Astrocyte of the spinal cord (primary cell): Measurements from ENCODE around the gene TMEM213.
"Not testable (repeated sequence)": the region's sequence is repeated elsewhere in the genome, so short reads cannot be mapped to it uniquely, and the experiment has no call there.

Experiments used
- DNase-seq: peaks from one replicate; pipeline ENCODE4 v3.0.0; 2011; ENCODE audit warnings: low read depth, low spot score
- H3K4me3 ChIP-seq: 2 replicates; pipeline ENCODE4 v1.5.1; 2011; ENCODE audit warnings: low read depth, mild to moderate bottlenecking, low read length, moderate library complexity
- in situ Hi-C: cut with HindIII; loops from 2 replicates; pipeline ENCODE4 v1.10.0; 2017; ENCODE audit warnings: low sequenced_read_pairs
- TF ChIP-seq, protein P1 (sequence below): IDR thresholded peaks from 2 replicates; pipeline ENCODE4 v1.5.1; 2012; ENCODE audit warnings: low read depth, mild to moderate bottlenecking, low read length, inconsistent platforms

The TMEM213 gene

DNA sequence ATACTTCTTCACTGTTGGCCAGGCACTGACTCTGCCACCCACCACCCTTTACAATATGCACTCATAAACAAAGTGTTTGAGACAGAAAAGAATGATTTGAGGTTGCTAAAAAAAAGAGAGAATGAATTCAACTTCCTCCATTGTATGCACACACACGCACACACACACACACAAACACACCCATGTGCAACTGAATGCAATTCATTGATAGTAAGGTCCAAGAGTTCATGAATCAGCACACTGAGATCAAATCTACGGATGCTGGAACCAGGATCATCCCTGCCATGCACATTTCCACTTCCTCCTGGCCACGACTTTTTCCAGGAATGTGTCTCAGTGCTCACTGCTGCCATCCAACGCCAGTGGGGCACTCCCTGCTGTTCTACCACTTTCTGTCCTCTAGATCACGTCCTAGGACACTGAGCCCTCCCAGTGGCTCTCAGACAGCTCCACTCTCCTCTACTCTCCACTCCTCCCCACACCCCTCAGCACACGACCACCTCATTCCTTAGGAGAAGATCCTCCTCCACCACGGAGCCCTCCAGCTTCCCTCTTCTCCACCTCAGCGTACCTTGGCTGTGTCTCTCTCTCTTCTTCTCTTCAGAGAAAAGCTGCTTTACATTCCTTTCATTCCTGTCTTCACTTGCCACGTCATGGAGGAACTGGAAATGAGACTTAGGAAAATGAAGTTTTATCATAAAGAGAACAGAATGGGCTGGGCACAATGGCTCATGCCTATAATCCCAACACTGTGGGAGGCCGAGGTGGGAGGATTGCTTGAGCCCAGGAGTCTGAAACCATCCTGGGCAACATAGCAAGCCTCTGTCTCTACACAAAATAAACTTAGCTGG lies 12.0 kb upstream of the TMEM213 start:
- DNase-seq = no peak
- in situ Hi-C loops = no loop called here
- TF ChIP-seq, protein P1, sequence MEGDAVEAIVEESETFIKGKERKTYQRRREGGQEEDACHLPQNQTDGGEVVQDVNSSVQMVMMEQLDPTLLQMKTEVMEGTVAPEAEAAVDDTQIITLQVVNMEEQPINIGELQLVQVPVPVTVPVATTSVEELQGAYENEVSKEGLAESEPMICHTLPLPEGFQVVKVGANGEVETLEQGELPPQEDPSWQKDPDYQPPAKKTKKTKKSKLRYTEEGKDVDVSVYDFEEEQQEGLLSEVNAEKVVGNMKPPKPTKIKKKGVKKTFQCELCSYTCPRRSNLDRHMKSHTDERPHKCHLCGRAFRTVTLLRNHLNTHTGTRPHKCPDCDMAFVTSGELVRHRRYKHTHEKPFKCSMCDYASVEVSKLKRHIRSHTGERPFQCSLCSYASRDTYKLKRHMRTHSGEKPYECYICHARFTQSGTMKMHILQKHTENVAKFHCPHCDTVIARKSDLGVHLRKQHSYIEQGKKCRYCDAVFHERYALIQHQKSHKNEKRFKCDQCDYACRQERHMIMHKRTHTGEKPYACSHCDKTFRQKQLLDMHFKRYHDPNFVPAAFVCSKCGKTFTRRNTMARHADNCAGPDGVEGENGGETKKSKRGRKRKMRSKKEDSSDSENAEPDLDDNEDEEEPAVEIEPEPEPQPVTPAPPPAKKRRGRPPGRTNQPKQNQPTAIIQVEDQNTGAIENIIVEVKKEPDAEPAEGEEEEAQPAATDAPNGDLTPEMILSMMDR = no peak
- no peak overlapping the region for H3K4me3 ChIP-seq

DNA sequence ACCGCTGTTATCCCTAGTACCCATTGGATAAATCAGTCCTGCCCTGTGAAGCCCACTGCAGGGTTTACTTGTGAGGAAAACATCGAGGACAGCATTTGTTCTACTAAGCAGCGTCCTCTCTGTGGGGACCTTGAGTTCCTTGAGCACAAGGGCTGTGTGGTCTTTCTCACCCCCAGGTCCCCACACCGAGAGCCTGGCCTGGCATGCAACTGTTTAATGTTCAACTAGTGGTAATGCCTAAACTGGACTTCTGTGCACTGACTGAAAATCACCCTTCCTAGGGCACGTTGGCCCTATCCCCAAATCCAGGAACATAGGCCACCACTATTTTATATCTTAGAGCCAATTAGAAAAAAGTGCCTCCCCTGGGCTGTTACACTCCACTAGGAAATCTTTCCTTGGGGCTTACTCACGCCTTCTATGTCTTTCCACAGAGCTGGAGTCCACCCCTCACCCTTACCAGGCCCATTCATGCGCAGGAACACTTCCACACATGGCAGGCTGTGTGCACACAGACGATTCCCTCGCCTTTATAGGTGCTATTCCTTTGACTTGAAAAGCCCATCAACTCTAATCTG lies 1.7 kb upstream of the TMEM213 start:
- H3K4me3 ChIP-seq = no peak overlapping the region
- DNase-seq = no peak
- TF ChIP-seq, protein P1 = no peak
- in situ Hi-C loops = no loop called here

DNA sequence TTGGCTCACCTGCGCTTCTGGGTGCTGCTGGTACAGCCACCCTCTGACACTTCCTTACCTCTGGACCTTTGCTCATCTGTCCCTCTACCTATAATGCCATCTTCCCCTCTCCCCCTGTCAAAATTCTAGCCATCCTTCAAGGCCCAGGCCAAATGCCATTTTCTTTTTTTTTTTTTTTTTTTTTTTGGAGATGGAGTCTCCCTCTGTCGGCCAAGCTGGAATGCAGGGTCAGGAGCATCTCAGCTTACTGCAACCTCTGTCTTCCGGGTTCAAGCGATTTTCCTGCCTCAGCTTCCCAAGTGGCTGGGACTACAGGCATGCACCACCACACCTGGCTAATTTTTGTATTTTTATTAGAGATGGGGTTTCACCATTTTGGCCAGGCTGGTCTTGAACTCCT lies 748 bp upstream of the TMEM213 start:
- in situ Hi-C loops, DNase-seq, H3K4me3 ChIP-seq: not testable (repeated sequence)

DNA sequence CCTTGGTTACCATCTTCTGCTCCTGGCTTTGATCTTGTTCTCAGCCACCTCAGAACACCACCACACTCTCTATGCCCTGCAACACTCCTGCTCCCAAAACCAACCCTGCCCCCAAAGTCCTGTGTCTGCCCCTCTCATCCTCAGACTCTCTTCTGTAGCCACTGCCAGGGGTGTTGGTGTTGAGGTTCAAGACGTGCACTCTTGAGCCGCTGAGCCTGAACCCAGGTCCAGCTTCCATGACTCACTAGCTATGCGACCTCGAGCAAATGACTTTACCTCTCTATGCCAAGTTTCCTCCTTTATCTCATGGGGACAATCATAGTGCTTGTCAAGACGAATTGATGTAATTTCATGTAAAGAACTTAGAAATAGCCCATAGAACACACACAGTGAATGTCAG lies 1.0 kb downstream of the TMEM213 start:
- no peak for DNase-seq
- TF ChIP-seq, protein P1 = no peak
- in situ Hi-C loops = no loop called here
- no peak overlapping the region for H3K4me3 ChIP-seq

DNA sequence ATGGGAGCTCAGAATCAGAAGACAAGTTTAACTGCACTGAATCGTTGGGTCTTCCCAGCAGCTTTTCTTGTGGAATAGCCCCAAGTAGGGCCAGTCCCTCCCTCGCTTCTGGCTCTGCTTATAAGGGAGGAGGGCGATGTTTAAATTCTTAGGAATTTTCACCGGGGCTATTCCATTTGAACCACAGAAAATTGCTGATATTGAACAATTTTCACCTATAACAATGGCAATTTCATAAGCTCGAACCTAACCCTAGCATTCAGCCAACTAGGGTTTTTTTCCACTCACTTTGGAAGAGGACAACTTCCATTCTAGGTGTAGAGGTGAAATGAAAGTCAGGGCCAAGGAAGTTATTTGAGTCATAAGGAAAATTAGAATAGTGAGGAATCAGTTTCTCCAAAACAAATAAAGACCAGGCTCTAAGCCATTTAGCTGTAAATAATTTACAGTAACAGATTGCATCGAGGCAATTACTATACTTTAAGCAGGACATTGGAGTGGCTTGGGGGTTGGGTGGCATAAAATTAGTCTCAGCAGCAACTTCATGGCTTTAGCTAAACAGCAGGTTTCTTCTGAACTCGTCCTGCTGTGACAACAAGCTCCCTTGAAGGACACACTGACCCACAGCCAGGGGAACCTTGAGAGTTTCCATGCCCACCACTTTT lies 1.7 kb downstream of the TMEM213 start:
- DNase-seq = no peak
- TF ChIP-seq, protein P1 = no peak
- H3K4me3 ChIP-seq = no peak overlapping the region
- in situ Hi-C loops = no loop called here

DNA sequence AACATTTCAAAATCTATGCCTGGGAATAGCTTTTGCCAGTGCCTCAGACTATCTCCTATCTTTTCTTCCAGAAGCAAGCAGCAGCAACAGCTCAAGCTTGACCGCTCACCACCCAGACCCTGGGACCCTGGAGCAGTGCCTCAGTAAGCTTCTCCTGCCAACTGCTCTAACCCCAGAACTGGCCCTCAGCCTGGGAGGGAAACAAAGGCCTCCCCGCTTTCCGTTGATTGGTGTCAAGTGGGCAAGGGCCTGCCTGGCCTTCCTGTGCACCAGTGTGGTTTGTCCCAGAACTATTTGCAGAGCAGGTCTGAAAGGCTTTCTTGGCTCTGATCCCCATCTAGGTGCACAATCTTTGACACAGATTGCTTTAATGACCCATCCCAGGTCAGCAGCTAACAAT lies 3.5 kb downstream of the TMEM213 start:
- no peak overlapping the region for H3K4me3 ChIP-seq
- TF ChIP-seq, protein P1 = no peak
- no peak for DNase-seq
- in situ Hi-C loops = no loop called here

DNA sequence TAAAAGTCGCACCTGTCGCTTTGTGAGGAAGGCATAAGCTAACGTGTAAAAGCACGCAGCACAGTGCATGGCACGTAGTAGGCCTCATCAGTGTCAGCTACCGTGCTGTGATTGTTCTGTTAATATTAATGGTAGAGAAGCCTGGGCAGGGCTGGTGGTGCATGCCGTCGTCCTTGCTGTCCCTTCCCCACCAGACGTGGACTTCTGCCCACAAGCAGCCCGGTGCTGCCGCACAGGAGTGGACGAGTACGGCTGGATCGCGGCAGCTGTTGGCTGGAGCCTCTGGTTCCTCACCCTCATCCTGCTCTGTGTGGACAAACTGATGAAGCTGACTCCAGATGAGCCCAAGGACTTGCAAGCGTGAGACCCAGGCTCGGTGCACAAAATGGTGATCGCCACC lies 4.9 kb downstream of the TMEM213 start:
- no peak for DNase-seq
- TF ChIP-seq, protein P1 = no peak
- no peak overlapping the region for H3K4me3 ChIP-seq
- in situ Hi-C loops = no loop called here
